ENCODE results near the gene PSMB8.
"Not testable (repeated sequence)": the region's sequence is repeated elsewhere in the genome, so short reads cannot be mapped to it uniquely, and the experiment has no call there.

Gene PSMB8

DNA sequence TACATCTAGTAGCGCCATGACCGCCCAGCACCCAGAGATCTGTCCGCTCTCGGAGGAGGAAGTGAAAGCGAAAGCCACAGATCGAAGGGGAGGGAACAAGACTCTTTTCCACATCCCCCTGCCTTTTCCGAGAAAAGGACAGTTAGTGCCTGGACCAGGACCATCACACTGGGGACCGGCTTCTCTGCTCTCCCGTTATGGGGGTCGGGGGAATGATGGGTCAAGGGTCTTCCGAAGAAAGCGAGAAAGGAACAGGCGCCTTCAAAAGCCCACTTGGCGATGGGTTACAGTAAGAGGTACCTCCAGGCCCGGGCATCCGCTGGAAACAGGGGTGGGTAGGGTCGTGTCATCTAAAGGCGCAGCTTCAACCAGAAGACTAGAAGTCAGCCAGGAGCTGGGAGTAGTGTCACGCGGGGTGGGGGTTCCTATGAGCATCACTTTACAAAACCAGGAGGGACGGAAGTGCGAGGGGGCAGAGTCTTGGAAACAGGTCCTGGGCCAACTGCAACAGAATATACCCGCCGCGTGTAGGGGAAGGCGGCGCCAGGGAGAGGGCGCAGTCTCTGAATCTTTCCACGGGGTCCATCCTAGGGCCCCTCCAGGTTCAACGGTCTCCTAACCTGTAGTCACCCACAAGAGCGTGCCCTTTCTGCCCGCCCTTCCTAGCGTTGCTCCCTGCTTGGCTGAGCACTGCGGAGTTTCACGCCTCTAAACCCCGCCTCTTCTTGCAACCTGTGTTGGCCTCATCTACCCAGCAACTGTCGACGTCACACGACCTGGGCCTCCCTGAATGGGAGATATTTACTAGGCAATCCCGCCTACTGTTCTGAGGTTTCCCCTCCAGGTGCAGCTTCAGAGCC, at the start of gene PSMB8:
PSMB8 (minus strand) TSS at position 69 of the 860 bp plus-strand sequence; CDS start at position 18, 51 bp downstream.
- peak; percentile 98 for DNase-seq (ENCODE audit: low spot score)

DNA sequence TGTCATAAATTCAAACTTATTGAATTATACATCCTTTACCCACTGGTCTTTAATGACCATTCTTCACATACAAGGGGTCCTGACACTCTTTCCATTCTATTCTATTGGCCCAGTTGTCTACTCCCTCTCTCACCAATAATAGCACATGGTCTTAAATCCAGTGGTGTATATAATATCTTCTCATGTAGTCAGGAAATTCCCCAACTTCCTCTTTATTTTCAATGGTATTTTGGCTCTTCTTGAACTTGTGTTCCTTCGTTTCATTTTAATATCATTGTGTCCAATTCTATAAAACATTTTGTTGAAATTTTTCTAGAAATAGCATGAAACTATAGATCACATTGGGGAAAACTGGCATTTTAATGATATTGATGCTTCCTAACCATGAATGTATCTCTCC, 47.0 kb upstream of the PSMB8 start:
- no peak for DNase-seq (ENCODE audit: low spot score)

DNA sequence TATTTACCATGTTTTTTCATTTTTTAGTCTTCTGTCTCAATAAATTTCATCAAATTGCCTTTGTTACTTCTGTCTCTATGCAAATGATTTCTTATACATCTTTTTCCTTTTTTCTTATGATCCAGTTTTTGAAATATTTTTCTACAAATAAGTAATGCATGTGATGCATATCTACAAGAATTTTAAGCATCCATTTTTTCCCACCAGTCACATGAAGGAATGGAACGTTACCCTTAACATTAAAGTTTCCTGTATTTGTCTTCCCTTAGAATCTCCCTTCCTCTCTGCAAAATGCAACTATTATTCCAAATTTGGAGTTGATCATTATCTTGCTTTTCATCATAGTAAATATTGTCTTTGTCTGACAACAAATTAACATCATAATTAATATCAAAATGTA, 45.7 kb upstream of the PSMB8 start:
- DNase-seq (ENCODE audit: low spot score) = no peak

DNA sequence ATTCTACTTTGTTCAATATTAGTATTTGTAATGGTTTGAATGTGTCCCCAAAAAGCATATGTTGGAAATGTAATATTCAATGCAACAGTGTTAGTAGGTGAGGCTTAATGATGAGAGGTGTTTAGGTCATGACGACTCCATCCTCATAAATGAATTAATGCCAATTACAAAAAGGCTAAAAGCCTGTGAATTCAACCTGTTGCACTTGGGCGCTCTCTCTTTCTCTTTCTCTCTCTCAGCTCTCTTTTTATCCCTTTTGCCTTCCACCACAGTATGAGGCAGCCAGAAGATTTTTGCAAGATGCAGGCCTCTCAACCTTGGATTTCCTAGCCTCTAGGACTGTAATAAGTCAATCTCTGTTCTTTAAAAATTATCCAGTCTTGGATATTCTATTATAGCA, 44.7 kb upstream of the PSMB8 start:
- DNase-seq (ENCODE audit: low spot score) = no peak

DNA sequence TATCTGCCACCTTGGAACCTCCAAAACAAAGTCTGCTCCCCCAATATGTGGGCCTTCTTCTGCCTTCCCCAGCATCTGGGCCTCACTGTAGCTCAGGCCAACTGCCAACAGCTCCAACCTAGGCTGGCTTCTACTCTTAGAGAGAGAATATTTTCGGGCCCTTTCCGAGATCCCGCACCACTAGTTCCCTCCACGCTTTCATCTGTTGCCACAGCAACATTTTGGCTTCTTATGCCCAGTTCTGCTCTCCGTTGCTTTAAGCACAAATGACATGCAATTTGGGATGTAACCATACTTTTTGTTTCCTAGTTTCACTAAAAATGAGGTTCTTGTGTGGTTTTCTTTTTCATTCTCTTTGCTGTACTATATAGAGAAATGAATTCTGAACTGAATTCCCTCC, 43.8 kb upstream of the PSMB8 start:
- DNase-seq (ENCODE audit: low spot score) = no peak

DNA sequence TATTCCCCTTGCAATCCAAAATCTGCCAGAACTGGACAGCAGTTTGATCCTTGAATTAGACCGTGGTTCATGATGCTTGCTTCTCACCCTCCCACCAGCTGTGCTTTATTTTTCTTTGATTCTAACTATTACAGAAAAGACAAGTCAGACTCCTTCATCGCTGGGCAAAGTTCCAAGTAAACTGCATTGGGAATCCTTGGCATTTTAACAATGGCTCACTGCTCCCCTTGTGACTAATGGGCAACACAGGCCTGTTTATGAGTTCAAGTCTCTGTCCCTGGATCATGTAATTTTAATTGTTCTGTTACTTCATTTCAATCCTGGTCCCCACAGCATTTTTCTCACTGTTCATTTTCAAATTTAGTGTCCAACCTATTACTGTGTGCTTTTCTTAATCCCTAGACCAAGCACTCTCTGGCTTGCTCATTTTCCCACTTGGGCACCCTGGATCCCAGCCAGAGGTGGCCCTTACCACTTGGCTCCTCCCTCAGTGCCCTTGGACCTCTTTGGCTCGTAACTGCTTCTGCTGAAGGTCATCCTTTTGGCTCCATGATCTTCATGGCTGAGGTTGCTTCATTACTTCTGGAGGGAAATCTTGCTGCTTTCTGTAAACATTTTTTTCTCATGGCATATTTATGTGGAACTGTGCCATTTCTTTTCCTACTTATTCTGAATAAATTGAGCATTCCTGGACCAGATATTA, 43.0 kb upstream of the PSMB8 start:
- DNase-seq (ENCODE audit: low spot score) = no peak

DNA sequence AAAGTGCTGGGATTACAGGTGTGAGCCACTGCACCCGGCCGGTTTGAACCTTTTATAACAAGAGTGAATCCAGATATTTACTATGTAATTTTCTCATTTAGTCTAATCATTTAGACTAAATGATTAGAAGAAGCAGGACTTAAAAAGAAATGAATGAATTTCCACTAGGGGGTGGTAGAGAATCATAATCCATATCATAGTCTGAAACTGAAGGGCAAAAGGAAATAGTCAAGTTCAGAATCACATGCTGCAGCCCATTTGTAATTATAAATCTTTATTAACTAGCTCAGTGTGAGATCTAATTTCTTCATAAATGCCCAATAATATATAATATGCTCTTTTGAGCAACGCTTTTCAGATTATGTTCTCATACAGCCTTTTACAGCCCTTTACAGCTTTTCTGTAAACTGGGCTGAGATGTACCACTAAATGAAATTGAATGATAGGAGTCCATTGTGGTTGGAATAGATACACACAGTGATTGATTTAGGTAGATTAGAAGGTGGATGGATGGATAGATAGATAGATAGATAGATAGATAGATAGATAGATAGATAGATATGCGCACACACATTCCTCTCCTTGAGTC, 41.9 kb upstream of the PSMB8 start:
- peak; percentile 76 for DNase-seq (ENCODE audit: low spot score)

DNA sequence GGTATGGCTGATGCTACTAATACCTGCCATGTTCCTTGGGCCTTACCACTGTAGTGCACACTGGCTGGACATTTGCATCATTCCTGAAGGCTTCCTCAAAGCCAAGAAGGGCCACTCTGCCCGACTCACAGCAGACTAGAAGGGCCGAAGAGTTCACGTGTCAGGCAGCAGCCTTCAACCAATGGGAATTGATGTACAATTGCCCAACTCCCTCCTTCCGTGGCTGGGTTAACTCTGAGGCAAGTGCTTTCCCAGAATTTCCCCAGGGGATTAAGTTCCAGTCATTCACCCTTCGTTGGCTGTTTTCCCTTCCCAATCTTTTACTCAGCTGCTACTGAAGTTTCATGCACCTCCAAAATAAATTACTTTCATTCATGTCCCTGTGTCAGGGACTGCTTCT, 39.9 kb upstream of the PSMB8 start:
- no peak for DNase-seq (ENCODE audit: low spot score)

DNA sequence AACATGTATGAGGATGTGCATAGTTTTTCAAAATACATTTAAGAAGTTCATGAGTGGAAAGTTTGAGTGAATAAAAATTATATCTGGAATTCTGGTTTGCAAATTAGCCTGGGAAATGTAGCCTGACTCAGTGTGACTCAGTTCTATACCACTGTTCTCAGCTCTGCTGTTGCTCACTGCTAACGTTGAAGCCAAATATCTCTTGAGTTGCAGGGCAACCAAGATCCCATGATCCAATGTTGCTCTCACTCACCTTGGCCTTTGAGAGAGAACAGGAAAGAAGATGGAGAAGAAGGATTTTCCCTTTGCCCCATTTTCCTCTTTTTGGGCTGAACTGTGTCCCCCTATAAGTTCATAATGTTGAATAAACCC, 39.0 kb upstream of the PSMB8 start:
- no peak for DNase-seq (ENCODE audit: low spot score)

DNA sequence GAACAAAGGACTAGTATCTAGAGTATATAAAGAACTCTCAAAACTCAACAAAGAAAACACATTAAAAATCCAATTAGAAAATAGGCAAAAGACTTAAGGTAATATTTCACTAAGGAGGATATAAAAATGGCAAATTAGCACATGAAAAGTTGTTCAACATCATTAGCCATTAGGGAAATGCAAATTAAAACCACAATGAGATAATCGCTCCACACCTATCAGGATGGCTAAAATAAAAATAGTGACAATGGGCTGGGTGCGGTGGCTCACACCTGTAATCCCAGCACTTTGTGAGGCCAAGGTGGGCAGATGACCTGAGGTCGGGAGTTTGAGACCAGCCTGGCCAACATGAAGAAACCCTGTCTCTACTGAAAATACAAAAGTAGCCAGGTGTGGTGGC, 37.1 kb upstream of the PSMB8 start:
- DNase-seq (ENCODE audit: low spot score) = not testable (repeated sequence)

DNA sequence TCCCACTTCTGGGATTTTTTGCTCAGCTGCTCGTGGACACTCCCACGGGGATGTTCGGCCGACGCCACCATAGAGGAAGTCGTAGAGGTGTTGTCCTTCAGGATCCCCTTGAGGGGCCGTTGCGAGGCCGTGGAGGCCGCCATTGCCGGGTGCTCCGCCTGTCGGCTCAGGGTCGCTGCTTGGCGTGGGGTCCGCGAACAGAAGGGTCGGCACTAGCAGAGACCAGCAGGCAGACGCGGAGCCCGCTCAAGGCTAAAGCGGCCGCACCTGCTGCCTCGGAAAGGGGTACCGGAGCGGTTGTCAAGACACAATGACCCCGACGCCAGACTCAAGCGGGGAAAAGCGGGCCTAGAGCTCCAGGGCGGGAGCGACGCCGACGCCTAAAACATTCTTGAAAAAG, 35.8 kb upstream of the PSMB8 start:
- no peak for DNase-seq (ENCODE audit: low spot score)

DNA sequence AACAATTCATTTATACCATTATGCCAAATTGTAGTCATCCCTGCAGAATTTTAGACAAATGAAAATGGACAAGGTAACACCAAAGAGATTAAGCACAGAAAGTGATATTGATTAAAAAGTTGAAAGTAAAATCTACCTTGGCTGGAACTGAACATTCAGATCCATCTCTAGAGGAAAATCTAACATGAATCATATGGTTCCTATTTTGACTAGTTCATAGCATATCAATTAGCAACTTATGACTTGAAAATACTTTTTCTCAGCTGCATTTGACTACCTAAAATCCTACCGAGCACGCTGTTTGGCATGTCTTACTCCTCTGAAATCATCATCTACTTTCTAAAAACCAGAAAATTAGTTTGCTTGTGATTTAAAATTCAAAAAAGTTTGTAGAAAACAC, 32.8 kb upstream of the PSMB8 start:
- no peak for DNase-seq (ENCODE audit: low spot score)

DNA sequence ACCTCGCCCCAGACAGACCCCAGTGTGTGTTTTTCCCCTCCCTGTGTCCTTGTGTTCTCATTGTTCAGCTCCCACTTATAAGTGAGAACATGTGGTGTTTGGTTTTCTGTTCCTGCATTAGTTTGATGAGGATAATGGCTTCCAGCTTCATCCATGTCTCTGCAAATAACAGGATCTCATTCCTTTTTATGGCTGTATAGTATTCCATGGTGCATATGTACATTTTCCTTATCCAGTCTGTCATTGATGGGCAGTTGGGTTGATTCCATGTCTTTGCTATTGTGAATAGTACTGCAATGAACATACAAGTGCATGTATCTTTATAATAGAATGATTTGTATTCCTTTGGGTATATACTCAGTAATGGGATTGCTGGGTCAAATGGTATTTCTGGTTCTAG, 30.1 kb upstream of the PSMB8 start:
- not testable (repeated sequence) for DNase-seq (ENCODE audit: low spot score)

DNA sequence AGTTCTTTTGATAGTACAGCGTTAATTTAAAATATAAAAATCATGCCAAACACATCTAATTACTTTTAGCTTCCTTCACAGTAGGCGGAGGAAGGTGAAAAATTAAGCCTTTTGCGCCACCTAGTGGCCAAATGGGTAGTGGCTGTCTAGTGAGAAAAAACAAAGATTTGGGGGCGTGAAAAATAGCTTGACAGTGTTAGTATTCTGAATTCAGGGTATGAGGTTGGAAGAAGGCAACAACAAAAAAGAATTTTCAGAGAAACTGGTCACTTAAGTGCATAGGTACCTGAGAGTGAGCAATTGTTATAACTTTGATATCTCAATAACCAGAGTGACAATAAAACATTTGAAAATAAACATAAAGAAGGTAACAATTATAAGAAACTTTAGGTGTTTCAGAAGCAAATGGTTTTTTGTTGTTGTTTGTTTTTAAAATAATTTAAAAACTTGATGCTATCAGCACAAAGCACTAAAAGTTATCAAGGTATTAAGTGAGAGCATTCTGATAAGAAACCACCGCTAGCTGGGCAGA, 24.5 kb upstream of the PSMB8 start:
- peak; percentile 89 for DNase-seq (ENCODE audit: low spot score)

DNA sequence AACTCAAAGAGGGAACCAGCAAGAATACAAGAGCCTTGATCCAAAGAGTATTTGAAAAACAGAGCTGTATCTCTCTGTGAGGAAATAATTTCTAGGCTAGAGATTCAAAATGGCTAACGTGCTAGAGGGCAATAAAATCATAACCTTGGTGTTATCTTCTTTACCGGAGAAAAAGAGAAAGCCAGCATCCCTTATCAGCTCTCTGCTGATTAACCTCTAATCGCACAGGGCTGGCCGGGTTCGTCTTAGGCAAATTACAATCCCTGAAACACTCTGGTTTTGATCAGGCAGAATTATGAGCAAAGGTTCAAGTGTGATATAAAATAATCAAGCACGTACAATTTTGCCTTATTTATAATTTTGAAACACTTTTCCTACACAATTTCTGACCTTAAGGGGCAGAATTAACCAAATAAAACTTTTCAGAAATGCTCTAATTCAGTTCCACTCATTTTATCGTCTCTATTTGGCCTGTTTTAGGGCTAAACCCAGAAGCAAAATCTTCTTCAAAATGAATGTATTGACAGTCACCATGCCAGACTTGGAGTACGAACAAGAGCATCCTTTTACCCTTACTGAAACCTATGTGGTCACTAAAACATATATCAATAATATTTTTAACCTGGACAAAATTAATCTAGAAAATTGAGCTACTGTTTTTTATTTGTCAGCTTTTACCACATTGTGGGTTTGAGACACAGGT, 23.9 kb upstream of the PSMB8 start:
- DNase-seq (ENCODE audit: low spot score) = no peak

DNA sequence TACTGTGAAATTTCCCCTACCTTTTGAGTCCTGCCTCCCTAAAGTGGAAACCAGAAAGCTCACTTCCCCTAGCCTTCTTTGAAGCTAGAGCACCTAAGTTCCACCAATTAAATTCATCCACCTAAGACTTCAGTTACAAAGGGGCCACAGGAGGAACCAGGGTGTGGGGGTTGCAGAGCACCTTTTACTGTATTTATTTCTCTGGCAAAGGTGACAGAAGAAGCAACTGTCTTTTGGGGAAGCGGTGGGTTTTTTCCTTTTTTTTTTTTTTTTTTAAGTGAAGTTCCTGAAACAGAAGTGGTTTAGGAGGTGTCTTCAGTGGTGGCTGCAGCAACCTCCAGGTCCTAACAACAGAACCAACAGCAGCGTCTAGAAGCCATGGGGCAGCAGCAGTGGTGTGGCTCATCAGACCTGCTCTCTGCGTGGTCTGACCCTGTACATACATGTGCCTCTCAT, 23.2 kb upstream of the PSMB8 start:
- no peak for DNase-seq (ENCODE audit: low spot score)

DNA sequence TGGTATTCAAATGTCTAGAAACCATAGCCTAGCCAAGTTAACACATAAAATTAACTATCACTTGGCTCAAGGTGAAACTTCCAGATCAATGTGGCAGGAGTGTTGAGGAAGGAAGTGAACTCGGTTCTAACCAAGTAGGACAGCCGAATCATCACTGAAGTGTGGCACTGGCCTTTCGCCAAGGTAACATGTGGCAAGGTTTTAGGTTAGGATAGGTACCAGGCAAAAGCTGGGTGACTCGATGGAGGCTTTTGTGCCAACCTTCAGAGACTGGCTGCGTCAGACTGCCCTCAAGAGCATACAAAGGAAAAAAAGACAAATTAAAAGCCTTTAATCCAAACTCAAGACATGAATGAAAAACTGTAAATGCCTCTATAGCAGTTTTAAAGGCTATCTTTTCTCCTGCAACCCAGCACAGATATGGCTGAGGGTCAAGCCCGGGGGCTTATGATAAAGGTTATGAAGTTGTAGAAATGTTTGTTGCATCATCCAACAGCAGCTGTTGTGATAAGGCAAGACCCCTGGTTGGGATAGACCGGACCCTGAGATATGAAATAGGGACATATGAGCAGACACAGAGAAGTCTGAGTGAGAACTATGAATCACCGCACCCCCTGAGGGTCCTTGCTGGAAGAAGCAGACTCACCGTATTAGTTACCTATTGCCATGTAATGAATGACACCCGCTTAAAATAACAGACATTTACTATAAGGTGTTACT, 22.0 kb upstream of the PSMB8 start:
- DNase-seq (ENCODE audit: low spot score) = no peak

DNA sequence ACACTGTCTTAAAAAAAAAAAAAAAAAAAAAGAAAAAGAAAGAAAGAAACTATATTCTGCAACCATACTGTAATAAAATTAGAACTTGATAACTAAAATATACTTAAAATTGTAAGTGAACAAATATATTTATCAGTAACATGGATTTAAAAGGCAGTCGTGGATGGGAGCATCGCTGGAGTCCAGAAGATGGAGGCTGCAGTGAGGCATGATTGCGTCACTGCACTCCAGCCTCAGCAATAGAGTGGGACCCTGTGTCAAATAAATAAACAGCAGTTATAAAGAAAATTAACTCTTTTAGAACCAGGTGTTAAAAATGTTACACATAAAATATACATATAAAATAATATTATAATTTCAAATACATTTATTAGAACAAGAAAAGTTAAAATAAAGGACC, 18.9 kb upstream of the PSMB8 start:
- DNase-seq (ENCODE audit: low spot score) = no peak

DNA sequence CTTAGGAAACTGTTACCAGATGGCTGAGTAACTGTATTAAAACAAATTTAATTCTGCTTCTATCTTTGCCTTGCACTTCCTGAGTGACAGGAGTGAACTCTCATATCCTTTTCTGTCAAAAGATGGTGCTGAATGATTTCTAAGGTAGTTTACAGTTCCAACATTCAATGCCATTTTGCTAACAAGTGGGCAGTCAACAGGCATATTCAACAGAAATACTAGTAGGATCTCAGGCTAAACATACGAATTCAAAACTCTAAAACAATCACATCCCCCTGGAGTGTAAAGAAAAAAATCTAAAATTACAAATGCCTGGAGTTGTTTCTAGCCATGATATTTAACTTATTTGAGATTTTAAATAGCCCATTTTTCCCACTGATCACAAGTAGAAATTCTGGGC, 16.8 kb upstream of the PSMB8 start:
- DNase-seq (ENCODE audit: low spot score) = no peak

DNA sequence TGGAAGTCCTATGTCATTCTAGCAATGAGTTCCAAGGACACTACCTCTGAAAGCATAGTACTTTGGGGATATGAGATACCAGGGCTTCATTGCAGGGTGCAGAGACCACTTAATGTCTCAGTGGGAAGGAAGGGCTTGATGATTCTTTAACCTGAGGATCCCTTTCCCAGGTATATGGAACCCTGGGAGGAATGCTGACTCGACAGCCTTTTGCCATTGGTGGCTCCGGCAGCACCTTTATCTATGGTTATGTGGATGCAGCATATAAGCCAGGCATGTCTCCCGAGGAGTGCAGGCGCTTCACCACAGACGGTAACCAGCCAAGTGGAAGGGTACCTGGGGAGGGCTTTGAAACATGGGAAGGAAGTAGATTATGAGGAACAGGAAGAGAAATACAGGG, 14.3 kb upstream of the PSMB8 start:
- DNase-seq (ENCODE audit: low spot score) = no peak

DNA sequence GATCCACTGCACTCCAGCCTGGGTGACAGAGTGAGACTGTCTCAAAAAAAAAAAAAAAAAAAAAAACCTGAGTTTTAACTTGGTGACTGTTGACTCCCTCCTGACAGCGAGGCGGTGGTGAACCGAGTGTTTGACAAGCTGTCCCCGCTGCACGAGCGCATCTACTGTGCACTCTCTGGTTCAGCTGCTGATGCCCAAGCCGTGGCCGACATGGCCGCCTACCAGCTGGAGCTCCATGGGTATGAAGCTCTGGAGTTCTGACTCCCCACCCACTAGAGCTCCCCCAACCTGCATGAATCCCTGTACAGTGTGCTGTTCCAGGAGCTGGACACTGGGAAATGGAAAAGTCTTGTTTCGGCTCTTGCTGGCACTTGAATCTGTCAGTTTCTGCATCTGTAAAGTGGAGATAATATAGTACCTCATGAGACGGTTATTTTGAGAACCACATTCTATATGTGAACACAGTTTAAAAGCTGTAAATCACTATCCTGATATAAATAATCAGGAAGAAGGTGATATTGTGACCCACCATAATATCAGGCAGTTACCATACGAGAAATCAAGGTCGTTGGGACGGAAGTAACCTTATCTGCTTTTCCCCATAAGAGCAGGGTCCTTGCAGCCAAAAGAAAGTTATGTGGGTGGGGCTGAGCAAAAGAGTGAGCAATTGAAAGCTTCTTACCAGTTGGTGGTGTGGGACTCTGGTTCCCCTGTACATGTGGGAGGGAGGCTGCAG, 13.5 kb upstream of the PSMB8 start:
- no peak for DNase-seq (ENCODE audit: low spot score)

Data from CD4-positive, alpha-beta T cell treated with Interleukin-15 for 4 hours (primary cell).